HUES6 (cell line): ENCODE results near the gene TFG.

ENCODE experiments used
- H3K27ac ChIP-seq: 2 replicates; pipeline ENCODE4 v1.7.0; 2013; ENCODE audit warnings: low read depth, mild to moderate bottlenecking, low read length, inconsistent platforms
- H3K27me3 ChIP-seq: 2 replicates; pipeline ENCODE4 v1.6.1; 2013; ENCODE audit warnings: low read length; ENCODE audit not compliant: control insufficient read depth, insufficient read depth
- H3K36me3 ChIP-seq: 2 replicates; pipeline ENCODE4 v1.6.1; 2013; ENCODE audit warnings: low read length; ENCODE audit not compliant: control insufficient read depth, insufficient read depth
- H3K4me1 ChIP-seq: 2 replicates; pipeline ENCODE4 v1.6.1; 2013; ENCODE audit warnings: low read length; ENCODE audit not compliant: control insufficient read depth, insufficient read depth
- H3K4me3 ChIP-seq: 2 replicates; pipeline ENCODE4 v1.5.1; 2013; ENCODE audit warnings: low read depth, low read length
- H3K9ac ChIP-seq: one replicate; pipeline ENCODE4 v1.6.1; 2013; ENCODE audit warnings: mild to moderate bottlenecking, low read length
- H3K9me3 ChIP-seq: 2 replicates; pipeline ENCODE4 v1.6.1; 2013; ENCODE audit warnings: low read depth, low read length; ENCODE audit not compliant: control insufficient read depth, insufficient read depth

TFG gene

GRCh38 chr3:100732435-100732834 is 23.1 kb downstream of the TFG start:
- Histone ChIP-seq H3K27me3 (no peaks in the 10 kb centered on the region), H3K9ac (no peak overlapping the region), H3K4me1 (peaks cover 34% of the 10 kb centered on the region), H3K9me3 (no peaks in the 10 kb centered on the region), H3K27ac (no peak overlapping the region), H3K36me3 (peaks cover 54% of the 10 kb centered on the region), H3K4me3 (no peak overlapping the region)

- H3K27me3 ChIP-seq, result no peaks in the 10 kb centered on the region
- no peak overlapping the region for H3K4me3 ChIP-seq
- H3K9ac ChIP-seq, result no peak overlapping the region
- H3K36me3 ChIP-seq, result peaks cover 69% of the 10 kb centered on the region
- no peaks in the 10 kb centered on the region for H3K9me3 ChIP-seq
- H3K4me1 ChIP-seq, result peaks cover 34% of the 10 kb centered on the region
- no peak overlapping the region for H3K27ac ChIP-seq
These were observed 28.0 kb downstream of the TFG start for GRCh38 chr3:100737334-100737733.

DNA sequence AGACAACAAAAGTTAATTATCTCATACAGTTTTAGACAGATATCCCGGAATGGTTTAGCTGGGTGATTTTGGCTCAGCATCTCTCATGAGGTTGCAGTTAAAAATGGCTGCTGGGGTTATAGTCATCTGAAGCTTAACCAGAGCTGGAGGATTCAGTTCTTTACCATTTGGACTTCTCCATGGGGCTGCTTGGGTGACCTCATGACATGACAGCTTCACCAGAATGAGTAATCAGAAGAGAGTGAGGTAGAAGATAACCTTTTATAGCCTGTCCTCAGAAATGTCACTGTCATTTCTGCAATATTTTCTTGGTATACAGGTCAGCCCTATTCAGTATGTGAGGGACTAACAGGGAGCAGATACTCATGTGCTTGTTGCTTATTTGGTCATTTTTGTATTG is 30.9 kb downstream of the TFG start:
- Histone ChIP-seq H3K27ac (no peak overlapping the region), H3K4me1 (peaks cover 16% of the 10 kb centered on the region), H3K27me3 (no peaks in the 10 kb centered on the region), H3K36me3 (peaks cover 72% of the 10 kb centered on the region), H3K9ac (no peak overlapping the region), H3K4me3 (no peak overlapping the region), H3K9me3 (no peaks in the 10 kb centered on the region)

GRCh38 chr3:100743535-100743934 is 34.2 kb downstream of the TFG start:
- Histone ChIP-seq H3K4me3 (no peak overlapping the region), H3K4me1 (no peaks in the 10 kb centered on the region), H3K9ac (no peak overlapping the region), H3K27me3 (no peaks in the 10 kb centered on the region), H3K27ac (no peak overlapping the region), H3K9me3 (no peaks in the 10 kb centered on the region), H3K36me3 (peaks cover 78% of the 10 kb centered on the region)

GRCh38 chr3:100744671-100745070 is 35.4 kb downstream of the TFG start:
- H3K27me3 ChIP-seq, result no peaks in the 10 kb centered on the region
- H3K4me3 ChIP-seq, result no peak overlapping the region
- peaks cover 78% of the 10 kb centered on the region for H3K36me3 ChIP-seq
- H3K27ac ChIP-seq, result no peak overlapping the region
- H3K9me3 ChIP-seq, result no peaks in the 10 kb centered on the region
- H3K9ac ChIP-seq, result no peak overlapping the region
- no peaks in the 10 kb centered on the region for H3K4me1 ChIP-seq

GRCh38 chr3:100745617-100746016 is 36.3 kb downstream of the TFG start:
- H3K9ac ChIP-seq, result no peak overlapping the region
- no peaks in the 10 kb centered on the region for H3K4me1 ChIP-seq
- H3K36me3 ChIP-seq, result peaks cover 79% of the 10 kb centered on the region
- no peak overlapping the region for H3K27ac ChIP-seq
- no peaks in the 10 kb centered on the region for H3K27me3 ChIP-seq
- no peaks in the 10 kb centered on the region for H3K9me3 ChIP-seq
- H3K4me3 ChIP-seq, result no peak overlapping the region

GRCh38 chr3:100746092-100746491 is 36.8 kb downstream of the TFG start:
- no peaks in the 10 kb centered on the region for H3K27me3 ChIP-seq
- no peak overlapping the region for H3K27ac ChIP-seq
- peaks cover 79% of the 10 kb centered on the region for H3K36me3 ChIP-seq
- H3K9me3 ChIP-seq, result no peaks in the 10 kb centered on the region
- H3K4me3 ChIP-seq, result no peak overlapping the region
- no peaks in the 10 kb centered on the region for H3K4me1 ChIP-seq
- H3K9ac ChIP-seq, result no peak overlapping the region

DNA sequence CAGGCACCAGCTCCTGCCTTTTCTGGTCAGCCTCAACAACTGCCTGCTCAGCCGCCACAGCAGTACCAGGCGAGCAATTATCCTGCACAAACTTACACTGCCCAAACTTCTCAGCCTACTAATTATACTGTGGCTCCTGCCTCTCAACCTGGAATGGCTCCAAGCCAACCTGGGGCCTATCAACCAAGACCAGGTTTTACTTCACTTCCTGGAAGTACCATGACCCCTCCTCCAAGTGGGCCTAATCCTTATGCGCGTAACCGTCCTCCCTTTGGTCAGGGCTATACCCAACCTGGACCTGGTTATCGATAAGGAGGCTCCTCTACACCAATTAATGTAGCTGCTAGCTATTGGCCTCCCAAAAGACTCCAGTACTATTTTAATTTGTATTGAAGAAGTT is 38.9 kb downstream of the TFG start:
- Histone ChIP-seq H3K36me3 (peaks cover 74% of the 10 kb centered on the region), H3K9ac (no peak overlapping the region), H3K4me1 (peaks cover 5% of the 10 kb centered on the region; the same call in 1 of the 2 replicates), H3K27ac (no peak overlapping the region), H3K27me3 (no peaks in the 10 kb centered on the region), H3K9me3 (no peaks in the 10 kb centered on the region), H3K4me3 (no peak overlapping the region)

DNA sequence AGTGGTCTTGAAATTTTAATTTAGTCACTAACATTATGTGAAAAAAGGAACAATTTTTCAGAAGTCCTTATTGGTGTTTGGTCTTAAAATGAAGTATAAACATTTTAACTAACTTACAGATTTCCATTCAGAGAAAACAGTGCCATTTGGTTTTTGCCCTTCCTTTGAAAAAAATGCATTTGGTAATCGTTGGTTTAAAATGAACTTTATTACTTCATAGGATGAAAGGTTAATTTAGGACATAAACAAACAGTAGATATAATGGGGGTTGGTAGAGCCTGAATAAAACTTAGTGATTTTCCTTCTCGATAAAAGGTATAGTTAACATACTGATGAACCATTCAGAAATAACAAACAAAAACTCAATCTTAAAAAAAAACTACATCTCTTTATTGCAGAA is 39.7 kb downstream of the TFG start:
- peaks cover 5% of the 10 kb centered on the region; the same call in 1 of the 2 replicates for H3K4me1 ChIP-seq
- H3K9ac ChIP-seq, result no peak overlapping the region
- H3K4me3 ChIP-seq, result no peak overlapping the region
- no peak overlapping the region for H3K27ac ChIP-seq
- H3K27me3 ChIP-seq, result no peaks in the 10 kb centered on the region
- H3K9me3 ChIP-seq, result no peaks in the 10 kb centered on the region
- H3K36me3 ChIP-seq, result peaks cover 74% of the 10 kb centered on the region

DNA sequence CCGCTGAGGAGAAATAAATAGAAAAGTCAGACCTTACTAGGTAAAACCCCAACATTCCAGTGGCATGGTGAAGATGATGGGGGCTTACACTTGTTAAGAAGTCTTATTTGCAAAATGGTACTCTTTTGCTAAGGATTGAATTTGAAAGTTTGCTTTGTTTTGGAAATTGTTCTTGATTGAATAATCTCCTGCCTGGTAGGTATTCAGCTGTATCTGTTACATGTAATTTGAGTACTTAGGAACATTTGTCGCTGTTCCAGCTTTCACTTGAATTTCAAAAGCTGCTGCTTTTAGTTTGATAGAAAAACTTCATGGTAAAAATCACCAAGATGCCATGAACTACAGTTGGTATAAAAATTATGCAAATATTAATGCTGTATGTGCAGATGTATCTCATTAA is 44.6 kb downstream of the TFG start:
- H3K27me3 ChIP-seq, result no peaks in the 10 kb centered on the region
- no peak overlapping the region for H3K9ac ChIP-seq
- H3K27ac ChIP-seq, result no peak overlapping the region
- peaks cover 31% of the 10 kb centered on the region for H3K36me3 ChIP-seq
- H3K9me3 ChIP-seq, result no peaks in the 10 kb centered on the region
- H3K4me3 ChIP-seq, result no peak overlapping the region
- peaks cover 15% of the 10 kb centered on the region; the same call in 1 of the 2 replicates for H3K4me1 ChIP-seq

- H3K27ac ChIP-seq, result no peak overlapping the region
- no peak overlapping the region for H3K4me3 ChIP-seq
- H3K4me1 ChIP-seq, result peaks cover 15% of the 10 kb centered on the region; the same call in 1 of the 2 replicates
- H3K9me3 ChIP-seq, result no peaks in the 10 kb centered on the region
- peaks cover 21% of the 10 kb centered on the region for H3K36me3 ChIP-seq
- H3K9ac ChIP-seq, result no peak overlapping the region
- H3K27me3 ChIP-seq, result no peaks in the 10 kb centered on the region
These were observed 45.5 kb downstream of the TFG start for GRCh38 chr3:100754563-100755334.
